Stimulated activated CD4-positive, alpha-beta T cell treated with anti-CD3 and anti-CD28 coated beads, Interleukin-1b, Interleukin-23, amount 100 ng/mL, for 4 hours (primary cell): ENCODE data around the gene CFAP74.

ENCODE experiments used
- DNase-seq, 2 donors: peaks; one replicate each; pipeline ENCODE4 v3.0.0-alpha.2; 2020; ENCODE audit warnings: low read depth in 2 of 2

Gene CFAP74

DNA sequence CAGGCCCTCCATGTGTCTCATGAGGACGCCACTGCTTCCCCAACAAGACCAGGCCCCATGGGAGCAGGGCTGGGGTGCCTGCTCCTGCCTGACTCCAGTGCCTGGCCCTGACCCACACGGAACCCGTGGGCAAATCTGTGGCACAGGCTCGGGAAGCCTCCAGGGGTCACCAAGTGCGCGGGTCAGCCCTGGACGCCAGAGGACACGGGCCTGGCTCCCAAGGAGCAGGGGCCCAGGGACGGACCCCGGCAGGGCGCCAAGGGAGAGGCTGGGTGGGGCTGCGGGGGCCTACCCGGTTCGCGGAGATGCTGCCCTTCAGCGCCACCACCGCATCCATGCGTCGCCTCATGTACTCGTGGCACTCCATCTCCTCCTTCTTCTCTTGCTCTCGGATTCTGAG lies 31.9 kb downstream of the CFAP74 start:
- no peak for DNase-seq

- no peak for DNase-seq
Observed at GRCh38 chr1:1971017-1971416, 32.6 kb downstream of the CFAP74 start.

- no peak for DNase-seq
Observed at GRCh38 chr1:1969953-1970716, 33.5 kb downstream of the CFAP74 start.

DNA sequence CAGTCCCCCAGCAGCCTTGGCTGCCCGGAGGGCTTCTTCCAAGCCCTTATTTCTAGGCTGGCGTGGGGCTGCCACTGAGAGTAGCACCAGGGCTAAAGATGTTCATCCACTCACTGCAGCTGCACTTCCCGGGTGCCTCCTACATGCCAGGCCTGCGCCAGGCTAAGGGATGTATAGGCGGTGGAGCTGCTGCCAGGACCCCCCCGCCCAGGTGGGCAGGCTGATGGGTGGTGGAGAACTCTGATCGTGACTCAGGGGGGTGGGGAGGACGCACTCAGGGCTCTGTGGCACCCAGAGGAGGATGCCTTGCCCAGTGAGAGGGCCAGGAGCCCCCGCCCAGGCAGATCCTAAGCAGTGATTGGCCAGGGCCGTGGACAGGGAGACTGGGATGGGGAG lies 34.1 kb downstream of the CFAP74 start:
- DNase-seq, result no peak

- no peak for DNase-seq
Observed at GRCh38 chr1:1968767-1969504, 34.6 kb downstream of the CFAP74 start.

GRCh38 chr1:1967879-1968278 lies 35.7 kb downstream of the CFAP74 start:
- DNase-seq, result no peak

DNA sequence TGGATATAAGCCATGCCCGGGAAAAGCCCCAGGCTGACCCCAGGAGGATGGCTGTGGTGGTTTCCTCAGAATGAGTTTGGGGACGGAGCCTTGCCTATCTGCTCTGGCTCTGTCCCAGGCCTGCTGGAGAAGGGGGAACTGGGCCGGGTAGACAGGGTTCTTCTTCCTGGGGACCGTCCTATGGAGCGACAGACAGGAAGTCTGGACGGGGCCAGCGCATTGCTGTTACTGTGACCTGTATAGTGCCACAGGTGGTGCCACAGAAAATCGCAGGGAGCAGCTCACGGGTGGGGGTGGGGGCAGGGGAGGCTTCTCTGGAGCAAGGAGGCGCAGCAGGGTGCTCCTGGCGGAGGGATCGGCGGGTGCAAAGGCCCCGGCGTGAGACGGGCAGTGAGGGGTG lies 36.4 kb downstream of the CFAP74 start:
- no peak for DNase-seq

- DNase-seq, result no peak
Observed at GRCh38 chr1:1966071-1966740, 37.4 kb downstream of the CFAP74 start.

DNA sequence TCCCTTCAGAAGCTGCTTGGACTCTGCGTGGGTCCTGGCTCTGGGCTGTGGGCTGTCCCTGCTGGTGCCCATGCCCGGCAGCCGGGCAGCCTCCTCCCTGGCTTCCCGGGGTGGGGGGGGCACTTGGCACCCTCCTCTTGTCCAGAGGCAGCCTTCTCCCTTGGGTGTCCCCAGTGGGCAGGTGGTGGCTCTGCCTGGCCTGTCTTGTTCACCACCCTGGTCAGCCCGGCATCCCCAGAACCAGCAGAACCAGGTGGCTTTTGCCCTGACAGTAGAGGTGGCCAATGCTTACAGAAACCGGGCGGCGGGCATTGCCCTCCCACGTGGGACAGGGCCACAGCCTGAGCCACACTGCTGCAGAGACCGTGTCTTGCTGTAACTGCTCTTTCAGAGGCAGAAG lies 38.0 kb downstream of the CFAP74 start:
- no peak for DNase-seq

DNA sequence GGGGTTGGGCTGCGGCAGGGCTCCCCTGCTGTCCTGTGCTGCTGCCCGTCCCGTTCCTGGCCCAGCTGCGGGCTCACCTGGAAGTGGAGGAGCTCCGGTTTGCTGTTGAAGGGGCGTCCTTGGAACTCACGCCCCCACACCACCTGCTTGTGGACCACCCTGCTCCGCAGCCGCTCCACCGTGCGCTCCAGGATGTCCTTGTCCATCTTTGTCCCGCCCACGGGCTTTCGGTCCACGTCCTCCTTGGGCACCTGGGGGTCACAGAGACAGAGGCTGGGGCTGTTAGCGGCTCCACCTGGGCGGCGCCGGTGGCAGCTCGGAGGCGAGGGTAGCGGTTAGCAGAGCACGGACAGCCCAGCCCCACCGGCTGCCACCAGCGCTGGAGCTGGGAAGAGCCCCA lies 38.8 kb downstream of the CFAP74 start:
- no peak for DNase-seq

DNA sequence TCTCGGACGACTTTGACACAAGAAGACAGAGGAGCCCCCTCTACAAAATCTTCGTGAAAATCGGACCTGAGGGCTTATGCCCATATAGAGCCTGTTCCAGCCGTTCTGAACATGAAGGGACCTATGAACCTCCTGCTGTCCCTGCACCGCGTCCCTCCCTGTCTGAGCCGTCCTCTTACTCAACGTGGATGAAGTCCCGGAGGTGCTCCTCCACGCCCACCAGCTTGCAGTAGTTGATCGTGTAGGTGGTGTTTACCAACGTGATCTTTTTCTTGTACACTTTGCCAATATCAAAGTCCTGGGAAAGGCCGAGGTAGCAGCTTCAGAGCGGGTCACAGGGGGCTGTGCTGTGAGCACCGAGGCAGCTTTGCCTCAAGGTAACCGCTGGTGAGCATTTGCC lies 40.0 kb downstream of the CFAP74 start:
- no peak for DNase-seq

DNA sequence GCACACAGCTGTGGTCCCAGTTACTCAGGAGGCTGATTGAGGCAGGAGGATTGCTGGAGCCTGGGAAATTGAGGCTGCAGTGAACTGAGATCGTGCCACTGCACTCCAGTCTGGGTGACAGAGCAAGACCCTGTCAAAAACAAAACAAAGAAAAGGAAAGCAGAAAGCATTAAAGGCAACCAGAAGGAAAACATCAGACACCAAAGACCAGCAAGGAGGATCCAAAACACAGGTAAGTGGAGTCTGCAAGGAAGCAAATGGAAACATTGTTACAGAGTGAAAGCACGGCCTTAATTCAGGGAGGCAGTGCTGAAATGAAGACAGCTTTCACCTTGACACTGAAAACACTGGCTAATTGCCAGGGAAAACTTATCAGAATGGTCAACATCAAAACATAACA lies 40.8 kb downstream of the CFAP74 start:
- DNase-seq, result no peak

DNA sequence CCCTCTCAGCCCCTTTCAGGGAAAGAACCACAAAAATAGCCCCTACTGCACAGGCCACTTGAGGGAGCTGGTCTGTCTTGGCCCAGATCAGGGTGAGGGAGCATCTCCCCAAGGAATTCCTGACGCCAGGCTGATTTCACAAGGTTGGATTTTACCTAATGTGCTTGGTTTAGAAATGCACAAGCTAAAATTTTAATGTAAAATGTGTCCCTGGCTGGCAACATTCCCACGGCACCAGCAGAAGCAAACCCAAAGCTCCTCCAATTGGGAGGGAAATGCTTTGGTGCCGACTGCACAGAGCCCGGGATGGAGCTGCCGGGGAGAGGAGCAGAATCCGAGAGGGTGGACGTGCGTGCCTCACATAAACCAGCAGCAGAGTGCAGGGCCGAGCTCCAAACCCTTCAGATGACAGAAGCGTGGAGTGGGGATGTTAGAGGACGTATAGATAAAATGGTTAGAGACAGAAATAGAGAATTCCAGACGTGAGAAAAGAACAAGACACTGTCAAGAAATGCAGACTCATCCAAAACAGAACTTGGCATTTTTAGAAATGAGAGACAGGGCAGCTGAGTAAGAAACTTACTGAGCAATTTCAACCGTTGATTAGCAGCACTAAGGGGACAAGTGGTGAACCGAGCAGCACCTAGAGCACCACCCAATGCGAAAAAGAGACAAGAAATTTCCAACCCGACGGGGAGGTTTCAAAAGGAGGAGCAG lies 42.9 kb downstream of the CFAP74 start:
- no peak for DNase-seq

DNA sequence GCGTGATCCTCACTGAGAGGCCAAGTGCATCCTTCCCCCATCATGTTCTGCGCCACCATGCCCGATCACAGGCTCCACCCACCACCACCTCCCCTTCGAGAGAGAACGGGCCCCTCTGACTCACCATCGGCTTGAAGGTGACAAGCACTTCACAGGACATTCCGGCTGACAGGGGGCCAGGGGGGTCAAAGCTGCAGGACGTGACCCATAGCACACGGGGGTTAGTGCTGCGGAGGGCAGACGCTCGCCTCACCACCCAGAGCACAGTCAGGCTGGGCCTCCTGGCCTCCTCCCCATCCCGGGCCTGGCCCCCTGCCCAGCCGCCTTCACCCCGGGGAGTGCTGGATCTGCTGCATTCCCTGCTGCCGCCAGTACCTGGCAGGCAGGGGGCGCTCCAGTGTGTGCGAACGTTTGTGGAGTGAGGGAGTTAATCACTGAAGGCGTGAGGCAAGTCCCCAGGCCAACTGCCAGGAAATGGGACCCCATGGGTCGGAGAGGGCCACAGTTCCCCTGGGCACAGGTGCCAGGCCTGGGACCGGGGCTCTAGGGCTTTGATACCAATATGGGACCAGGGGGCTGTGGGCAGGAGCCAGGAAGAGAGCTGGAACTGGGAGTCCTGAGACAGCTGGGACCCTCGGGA lies 43.6 kb downstream of the CFAP74 start:
- peak; percentile 61 to 68 for DNase-seq

DNA sequence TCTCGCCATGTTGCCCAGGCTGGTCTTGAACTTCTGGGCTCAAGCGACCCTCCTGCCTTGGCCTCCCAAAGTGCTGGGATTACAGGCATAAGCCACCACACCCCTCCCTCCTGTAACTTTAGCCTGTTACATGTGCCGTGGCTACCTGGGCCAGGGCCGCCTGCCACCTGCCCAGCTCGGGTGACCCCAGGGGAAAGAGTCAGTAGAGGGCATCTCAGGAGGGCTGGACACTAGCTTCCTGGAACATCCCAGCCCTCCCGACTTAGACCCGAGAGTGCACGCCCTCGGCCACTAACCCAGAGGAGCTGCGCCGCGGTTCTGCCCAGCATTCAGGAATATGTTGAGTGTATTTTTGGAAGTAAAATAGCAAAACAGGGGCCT lies 44.1 kb downstream of the CFAP74 start:
- DNase-seq, result no peak

GRCh38 chr1:1958071-1958541 lies 45.5 kb downstream of the CFAP74 start:
- DNase-seq, result no peak

- DNase-seq, result no peak
Observed at GRCh38 chr1:1957533-1957961, 46.0 kb downstream of the CFAP74 start.

GRCh38 chr1:1956586-1957532 lies 46.7 kb downstream of the CFAP74 start:
- no peak for DNase-seq

DNA sequence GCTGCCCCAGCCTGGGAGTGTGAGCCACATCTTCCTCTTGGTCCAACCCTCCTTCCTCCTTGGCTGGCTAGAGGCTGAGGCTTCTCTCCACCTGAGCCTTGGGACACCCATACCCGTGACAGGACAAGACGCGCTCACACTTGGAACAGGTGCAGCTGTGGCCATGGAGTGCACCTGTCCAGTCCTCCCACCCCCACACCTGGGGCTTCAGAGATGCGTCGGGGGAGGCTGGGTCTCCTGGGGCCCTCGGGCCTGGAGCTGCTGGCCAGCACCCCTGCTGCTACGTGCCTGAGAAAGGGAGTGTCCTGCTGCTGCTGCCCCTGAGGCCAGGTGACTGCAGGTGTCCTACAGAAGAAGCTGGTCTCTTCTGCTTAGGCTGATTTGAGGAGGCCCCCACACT lies 47.5 kb downstream of the CFAP74 start:
- DNase-seq, result no peak

GRCh38 chr1:1955621-1956094 lies 47.9 kb downstream of the CFAP74 start:
- no peak for DNase-seq
